GM18526 (cell line): ENCODE measurements around the gene PROX2.

Experiments used
- POLR2A ChIP-seq: IDR thresholded peaks from 3 replicates; pipeline ENCODE4 v1.6.1; 2011; ENCODE audit not compliant: insufficient read length; ENCODE audit errors: extremely low read depth

Gene PROX2

GRCh38 chr14:74864198-74864597 is 11.7 kb downstream of the PROX2 start:
- no peak for TF ChIP-seq POLR2A

GRCh38 chr14:74863274-74863673 is 12.7 kb downstream of the PROX2 start:
- no peak for TF ChIP-seq POLR2A

GRCh38 chr14:74861734-74862090 is 14.2 kb downstream of the PROX2 start:
- TF ChIP-seq POLR2A: no peak

GRCh38 chr14:74860899-74861733 is 14.8 kb downstream of the PROX2 start:
- no peak for TF ChIP-seq POLR2A

- TF ChIP-seq POLR2A: no peak
These were observed 16.0 kb downstream of the PROX2 start for GRCh38 chr14:74859757-74860552.

GRCh38 chr14:74858022-74858421 is 17.9 kb downstream of the PROX2 start:
- no peak for TF ChIP-seq POLR2A

GRCh38 chr14:74856366-74856765 is 19.6 kb downstream of the PROX2 start:
- no peak for TF ChIP-seq POLR2A

GRCh38 chr14:74855945-74856344 is 20.0 kb downstream of the PROX2 start:
- no peak for TF ChIP-seq POLR2A

GRCh38 chr14:74855021-74855420 is 20.9 kb downstream of the PROX2 start:
- TF ChIP-seq POLR2A: no peak

- TF ChIP-seq POLR2A: no peak
These were observed 22.4 kb downstream of the PROX2 start for GRCh38 chr14:74853581-74853980.

- no peak for TF ChIP-seq POLR2A
These were observed 22.9 kb downstream of the PROX2 start for GRCh38 chr14:74852922-74853530.

- TF ChIP-seq POLR2A: no peak
These were observed 27.2 kb downstream of the PROX2 start for GRCh38 chr14:74848768-74849167.

- no peak for TF ChIP-seq POLR2A
These were observed 28.8 kb downstream of the PROX2 start for GRCh38 chr14:74846968-74847665.

- no peak for TF ChIP-seq POLR2A
These were observed 29.8 kb downstream of the PROX2 start for GRCh38 chr14:74846168-74846567.

- no peak for TF ChIP-seq POLR2A
These were observed 32.3 kb downstream of the PROX2 start for GRCh38 chr14:74843653-74844052.
